ENCODE data around the gene EFCAB11. TPM values are rescaled to one million over a fixed set of nuclear protein-coding genes. Genes with fewer than 3 reads are reported as not detected.
"Not testable (repeated sequence)": the region's sequence is repeated elsewhere in the genome, so short reads cannot be mapped to it uniquely, and the experiment has no call there.

EFCAB11 gene
- total and polyA plus RNA-seq, 2 experiments from 2014 or later = 7.7 to 24.6 TPM

DNA sequence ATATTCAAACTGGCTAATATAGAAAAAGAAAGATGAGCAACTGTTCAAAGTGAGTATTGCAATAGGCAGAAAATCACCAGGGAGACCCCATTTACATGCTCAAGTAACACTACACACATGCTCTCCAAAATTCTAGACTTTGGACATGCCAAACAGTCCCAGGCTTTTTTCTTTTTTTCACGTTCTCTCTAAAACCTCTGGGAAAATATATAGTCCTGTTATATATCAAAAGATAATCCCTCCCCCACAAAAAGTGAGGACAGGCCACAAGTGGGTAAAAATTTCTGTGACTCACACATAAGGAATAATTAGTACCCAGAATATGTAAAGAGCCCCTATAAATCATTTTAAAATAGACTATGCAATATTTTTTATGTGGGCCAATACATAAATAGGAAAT, 55.2 kb downstream of the EFCAB11 start (continued):
- no peak for TF ChIP-seq ZNF462 (CRISPR knock-in tag; IDR thresholded peaks at IDR 0.05)
- TF ChIP-seq POLR2AphosphoS5 (IDR thresholded peaks at IDR 0.05; ENCODE audit: low read depth) = no peak
- TF ChIP-seq ZNF331 (CRISPR knock-in tag; IDR thresholded peaks at IDR 0.05; ENCODE audit: low read depth) = no peak
- TF ChIP-seq CTCF (conservative IDR thresholded peaks at IDR 0.05; ENCODE audit: low read depth in 2 of 2) = no peak

GRCh38 chr14:89893388-89893787, 61.1 kb downstream of the EFCAB11 start:
- not testable (repeated sequence) for H3K27ac ChIP-seq (ENCODE audit: low read depth); H3K9me2 ChIP-seq (ENCODE audit: insufficient read depth); H3K4me3 Mint-ChIP-seq; H4K20me1 ChIP-seq (replicated peaks; ENCODE audit: insufficient read depth); H3K79me2 ChIP-seq (replicated peaks; ENCODE audit: insufficient read depth); H3K4me1 ChIP-seq (ENCODE audit: insufficient read depth); H3K9me3 Mint-ChIP-seq; DNase-seq (ENCODE audit: low spot score); ATAC-seq; H3K4me1 Mint-ChIP-seq; H3K27me3 Mint-ChIP-seq (ENCODE audit: insufficient read depth, low read depth, poor library complexity); H3K27ac Mint-ChIP-seq; H3K36me3 Mint-ChIP-seq (ENCODE audit: low read depth); H3K4me2 ChIP-seq; H3K4me3 ChIP-seq; H3K27me3 ChIP-seq (ENCODE audit: insufficient read depth); H3K36me3 ChIP-seq (ENCODE audit: insufficient read depth); H2AFZ ChIP-seq; H3F3A ChIP-seq (replicated peaks; ENCODE audit: low read depth)

Data from GM23338 (cell line).